Measurements from ENCODE around the gene ODC1.

GRCh38 chr2:10476723-10477442 lies 28.8 kb upstream of the ODC1 start:
- TF ChIP-seq POLR2A (IDR thresholded peaks at IDR 0.05; ENCODE audit: low read length) (no peak), GATA1 (IDR thresholded peaks at IDR 0.05; ENCODE audit: low read depth, low read length) (no peak)

Measured in erythroblast (primary cell).